Ramos (cell line): ENCODE data around the gene COL5A2.

ENCODE experiments used
- in situ Hi-C: fragments of 300-500 bp; cut with MboI; formaldehyde crosslinking; loops from one replicate; pipeline ENCODE4 v1.14.3; 2022; ENCODE audit warnings: low sequenced_read_pairs; ENCODE audit not compliant: unreplicated experiment

COL5A2 gene

DNA sequence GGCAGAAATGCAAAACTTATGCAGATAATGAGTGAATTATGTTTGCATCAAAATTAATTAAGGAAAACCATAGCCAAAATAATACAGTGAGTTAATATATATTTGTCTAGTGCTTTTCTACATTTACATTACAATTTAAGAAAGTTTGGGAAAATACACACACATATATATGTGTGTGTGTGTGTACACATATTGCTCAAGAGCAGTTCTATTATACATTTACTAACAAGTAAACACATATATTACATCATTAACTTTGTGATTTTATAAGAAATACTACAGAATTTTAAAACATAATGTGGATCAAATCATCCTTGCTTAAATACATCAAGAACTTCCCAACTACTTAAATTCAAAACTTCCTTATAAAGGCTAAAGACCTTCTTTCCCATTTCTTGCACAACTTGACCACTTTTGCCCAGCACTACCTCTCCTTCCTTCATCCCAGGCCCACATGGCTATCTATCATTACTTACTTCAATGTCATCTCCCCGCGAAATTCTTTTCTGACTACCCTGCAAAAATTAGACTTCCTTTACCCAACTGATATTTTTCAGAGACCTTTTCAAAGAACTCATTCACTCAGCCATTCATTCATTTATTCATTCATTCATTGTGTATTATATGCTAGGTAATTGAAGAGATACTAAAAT is 68.4 kb downstream of the COL5A2 start:
- in situ Hi-C loops = no loop called here

DNA sequence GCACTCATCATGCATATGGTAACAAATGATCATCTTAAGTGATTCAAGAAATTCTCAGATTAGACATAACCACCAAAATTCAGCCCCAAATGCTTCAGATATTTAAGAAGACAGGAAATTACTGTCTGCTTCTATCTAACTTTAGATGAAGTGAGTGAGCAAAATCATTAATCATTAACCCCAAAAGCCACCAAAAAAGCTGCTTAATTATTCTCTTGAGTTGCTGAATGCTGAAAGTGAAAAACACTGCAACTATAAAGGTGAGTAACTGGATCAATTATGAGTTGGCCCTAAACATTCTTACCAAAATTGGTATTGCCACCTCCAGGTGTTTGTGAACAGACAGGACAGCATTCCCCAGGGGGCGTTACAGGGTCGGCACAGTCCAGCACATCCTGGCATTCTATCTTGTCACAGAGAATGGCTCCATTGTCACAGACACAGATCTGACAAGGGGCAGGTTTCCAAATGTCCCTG is 69.6 kb downstream of the COL5A2 start:
- in situ Hi-C loops = no loop called here

DNA sequence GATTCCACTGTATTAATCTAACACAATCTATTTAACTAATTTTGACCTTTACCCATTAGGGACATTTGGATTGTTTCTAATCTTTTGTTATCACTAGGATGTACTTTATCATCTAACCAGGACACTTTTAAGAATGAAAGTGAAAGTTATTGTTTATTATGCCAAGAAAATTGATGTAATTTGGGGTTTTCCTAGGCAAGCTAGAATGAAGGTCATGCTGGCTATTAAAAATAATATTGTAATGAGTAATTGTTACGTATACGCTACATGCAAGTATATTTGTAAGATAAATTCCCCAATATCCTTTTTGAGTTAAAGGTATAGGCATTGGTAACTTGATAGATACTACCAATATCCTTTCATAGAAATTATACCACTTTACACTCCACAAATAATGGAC is 74.6 kb downstream of the COL5A2 start:
- in situ Hi-C loops = no loop called here

DNA sequence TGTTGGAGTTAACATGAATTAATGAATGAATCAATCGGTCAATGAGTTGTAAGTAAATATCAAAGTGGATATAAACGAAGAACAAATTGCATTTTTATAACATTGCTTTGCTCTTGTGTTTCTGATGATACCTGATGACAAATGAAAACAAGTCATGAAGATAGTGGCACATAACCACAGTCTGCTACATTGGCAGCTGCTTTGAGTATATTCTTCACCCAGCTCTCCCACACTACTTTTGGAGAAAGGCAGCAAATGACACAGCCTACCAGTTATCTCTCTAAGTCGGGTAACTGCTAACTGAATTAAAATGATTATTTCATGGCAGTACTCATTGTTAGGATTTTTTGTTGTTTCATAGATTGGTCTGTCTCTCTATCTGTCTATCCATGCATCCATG is 76.8 kb downstream of the COL5A2 start:
- in situ Hi-C loops = no loop called here

DNA sequence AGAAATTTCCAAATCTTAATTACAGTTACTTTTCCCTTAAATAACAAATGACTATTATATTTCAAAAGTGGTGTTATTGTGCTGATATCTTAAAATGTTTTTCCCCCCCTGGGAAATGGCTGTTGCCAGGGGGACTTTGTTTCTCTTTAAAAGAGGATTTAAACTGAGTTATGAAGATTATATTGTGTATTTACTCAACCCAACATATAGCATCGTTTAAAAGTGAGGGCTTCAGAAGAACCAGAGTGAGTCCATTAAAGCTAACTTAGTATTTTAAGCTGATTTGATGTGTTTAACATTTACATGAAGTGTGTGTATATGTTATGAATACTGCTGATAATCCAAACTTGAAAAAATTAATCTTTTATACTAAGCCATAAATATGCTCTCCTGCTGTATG is 81.6 kb downstream of the COL5A2 start:
- in situ Hi-C loops = loop anchor here (25.0 kb wide), 1 partner anchor 314 kb away; no protein-coding TSS in a partner anchor

DNA sequence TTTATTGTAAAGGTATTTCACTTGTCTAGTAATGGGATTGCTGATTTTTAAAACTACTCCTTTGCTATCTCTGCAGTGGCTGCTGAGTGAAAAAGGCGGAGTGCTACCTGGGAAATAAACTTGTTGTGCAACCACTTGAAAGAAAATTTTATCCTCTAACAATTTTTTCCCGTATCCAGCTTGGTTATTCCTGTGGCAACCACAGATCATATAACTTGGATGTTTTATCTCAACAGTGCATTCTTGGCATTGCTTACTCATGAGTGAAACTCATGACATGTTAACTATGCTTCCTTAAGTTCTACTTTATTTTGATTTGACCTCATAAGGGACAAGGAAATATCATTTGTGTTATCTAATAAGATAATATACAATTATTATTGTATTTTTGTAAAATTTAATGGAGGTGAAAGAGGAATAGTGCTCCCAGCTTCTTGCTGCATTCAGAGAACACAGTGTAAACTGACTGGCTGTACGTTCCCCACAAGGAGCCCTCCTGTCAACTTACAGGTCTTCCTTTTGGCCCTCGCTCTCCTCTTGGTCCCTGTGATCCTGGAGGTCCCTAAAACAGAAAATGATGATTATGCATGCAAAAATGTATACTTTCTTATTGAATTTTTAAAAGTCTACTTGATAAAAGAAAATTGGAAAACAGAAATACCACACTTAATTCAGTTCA is 82.7 kb downstream of the COL5A2 start:
- in situ Hi-C loops = loop anchor here (25.0 kb wide), 1 partner anchor 315 kb away; no protein-coding TSS in a partner anchor

DNA sequence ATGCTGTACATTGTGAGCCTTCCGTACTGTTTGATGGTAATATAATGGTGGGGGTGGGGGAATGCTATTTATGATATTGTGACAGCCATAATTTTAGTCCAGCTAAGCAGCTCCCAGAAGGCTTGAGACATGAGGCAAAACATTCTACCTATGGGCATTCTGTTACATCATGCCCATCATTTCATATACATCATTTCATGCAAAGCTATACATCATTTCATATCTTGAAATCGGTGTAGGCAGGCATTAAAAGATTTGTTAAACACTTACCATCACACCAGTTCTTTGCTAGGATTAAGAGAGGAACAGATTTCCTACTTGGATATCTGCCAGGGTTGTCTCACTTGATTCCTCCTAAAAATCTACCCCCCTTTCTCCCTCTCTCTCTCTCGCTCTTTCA is 84.5 kb downstream of the COL5A2 start:
- in situ Hi-C loops = loop anchor here (25.0 kb wide), 1 partner anchor 317 kb away; no protein-coding TSS in a partner anchor

DNA sequence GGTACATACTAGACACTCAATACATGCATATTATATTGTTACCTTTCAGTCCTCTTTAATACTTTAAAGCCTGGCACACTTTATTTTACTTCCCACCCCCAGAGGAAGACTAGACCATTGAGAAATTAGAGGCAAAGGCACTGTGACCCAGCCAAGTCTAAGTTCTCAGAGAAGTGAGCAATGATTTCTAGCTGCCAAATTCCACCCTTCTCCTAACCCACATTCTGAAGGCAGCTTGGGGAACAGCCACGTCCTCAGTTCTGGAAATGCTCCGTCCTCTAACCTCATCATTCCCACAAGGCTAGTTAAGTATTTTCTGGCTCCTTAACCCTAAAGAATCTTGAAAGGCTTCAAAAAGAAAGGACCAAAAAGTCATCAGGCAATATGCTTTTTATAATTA is 86.6 kb downstream of the COL5A2 start:
- in situ Hi-C loops = loop anchor here (25.0 kb wide), 1 partner anchor 319 kb away; no protein-coding TSS in a partner anchor

DNA sequence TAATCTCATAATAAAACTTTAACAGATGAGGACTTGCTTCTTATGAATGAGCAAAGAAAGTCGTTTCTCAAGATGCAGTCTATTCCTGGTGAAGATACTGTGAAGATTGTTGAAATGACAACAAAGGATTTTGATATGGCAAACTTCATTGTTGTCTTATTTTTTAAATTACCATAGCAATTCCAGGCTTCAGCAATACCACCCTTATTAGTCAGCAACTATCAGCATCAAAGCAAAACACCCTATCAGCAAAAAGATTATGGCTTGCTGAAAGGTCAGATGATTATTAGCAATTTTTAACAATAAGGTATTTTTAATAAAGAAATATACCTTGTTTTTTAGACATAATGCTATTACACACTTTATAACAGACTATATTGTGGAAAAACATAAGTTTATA is 88.3 kb downstream of the COL5A2 start:
- in situ Hi-C loops = loop anchor here (25.0 kb wide), 1 partner anchor 321 kb away; no protein-coding TSS in a partner anchor

DNA sequence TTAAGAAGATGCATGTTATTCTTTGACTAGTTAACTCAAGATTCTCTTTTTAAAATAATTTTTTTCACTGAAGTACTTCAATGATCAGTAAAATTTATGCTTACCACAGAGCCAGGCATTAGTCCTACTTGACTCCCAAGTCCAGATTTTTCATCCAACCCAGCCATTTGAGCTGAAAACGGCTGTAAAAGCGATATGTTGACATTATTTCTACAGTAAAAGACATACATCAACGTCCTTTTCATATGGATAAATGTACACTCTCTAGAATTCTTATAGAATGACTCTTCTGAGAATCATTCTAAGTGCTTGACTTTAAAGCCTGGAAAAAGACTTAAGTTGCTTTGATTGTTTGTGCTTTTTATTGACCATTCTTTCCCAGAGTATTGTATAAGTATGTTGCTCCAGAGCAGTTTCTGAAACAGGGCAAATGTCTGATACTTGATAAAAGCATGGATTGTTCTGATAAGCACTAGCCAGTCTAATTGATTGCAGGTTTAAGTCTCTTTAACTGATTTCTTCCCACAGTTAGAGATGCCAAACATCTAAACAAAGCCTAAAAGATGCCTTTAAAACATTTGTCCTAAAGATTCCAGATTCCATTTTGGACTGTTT is 90.9 kb downstream of the COL5A2 start:
- in situ Hi-C loops = loop anchor here (25.0 kb wide), 1 partner anchor 324 kb away; no protein-coding TSS in a partner anchor

DNA sequence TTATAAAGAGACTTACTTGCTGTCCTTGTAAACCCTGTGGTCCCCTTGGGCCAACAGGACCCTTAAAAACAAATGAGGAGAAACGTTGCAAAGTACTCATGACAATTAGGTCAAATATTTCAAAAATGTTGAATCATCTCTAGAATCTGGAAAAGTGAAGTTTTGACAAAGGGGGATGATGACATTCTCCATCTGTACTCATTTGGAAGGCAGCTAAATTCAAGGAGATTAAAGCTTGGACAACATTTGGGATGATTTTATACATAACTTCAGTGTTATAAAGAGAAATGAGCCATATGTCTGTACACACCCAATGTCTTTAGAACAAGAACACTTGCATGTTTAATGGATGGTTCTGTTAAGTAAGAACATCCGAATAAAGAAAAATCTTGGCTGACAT is 92.9 kb downstream of the COL5A2 start:
- in situ Hi-C loops = loop anchor here (25.0 kb wide), 1 partner anchor 326 kb away; no protein-coding TSS in a partner anchor

DNA sequence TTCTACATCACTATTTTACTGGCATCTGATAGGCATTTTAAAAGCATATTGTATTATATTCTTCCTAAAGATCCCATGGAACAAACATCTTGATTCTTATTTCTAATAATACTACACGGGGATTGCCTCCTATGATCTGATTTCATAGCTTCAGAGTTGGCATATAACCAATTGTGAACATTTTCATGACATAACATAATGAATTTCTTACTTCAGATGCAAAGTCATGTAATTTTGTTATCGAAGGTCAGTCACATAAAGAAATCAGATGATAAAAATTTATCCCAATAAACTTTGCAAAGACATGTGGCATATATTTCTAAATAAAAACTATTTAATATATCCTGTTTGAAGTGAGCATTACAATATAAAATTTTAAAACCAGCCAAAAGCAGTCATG is 93.3 kb downstream of the COL5A2 start:
- in situ Hi-C loops = loop anchor here (25.0 kb wide), 1 partner anchor 326 kb away; no protein-coding TSS in a partner anchor

DNA sequence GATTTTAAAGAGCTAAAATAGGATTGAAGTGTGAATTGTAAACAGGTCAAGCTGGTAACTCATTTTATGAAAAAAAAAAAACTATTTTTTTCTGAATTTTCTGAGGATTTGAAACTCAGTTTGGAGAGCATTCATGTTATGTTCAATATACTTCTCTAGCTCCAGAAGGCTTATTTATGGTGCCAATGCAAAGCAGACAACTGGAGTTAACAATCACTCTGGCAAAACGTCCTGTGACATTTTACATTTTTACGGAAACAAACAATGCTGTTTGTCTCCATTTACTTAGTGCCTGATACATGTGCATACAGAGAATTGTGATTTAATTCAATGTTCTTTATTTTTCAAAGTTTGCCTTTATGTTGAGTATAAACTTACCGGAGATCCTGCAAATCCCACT is 96.0 kb downstream of the COL5A2 start:
- in situ Hi-C loops = loop anchor here (25.0 kb wide), 1 partner anchor 329 kb away; no protein-coding TSS in a partner anchor

DNA sequence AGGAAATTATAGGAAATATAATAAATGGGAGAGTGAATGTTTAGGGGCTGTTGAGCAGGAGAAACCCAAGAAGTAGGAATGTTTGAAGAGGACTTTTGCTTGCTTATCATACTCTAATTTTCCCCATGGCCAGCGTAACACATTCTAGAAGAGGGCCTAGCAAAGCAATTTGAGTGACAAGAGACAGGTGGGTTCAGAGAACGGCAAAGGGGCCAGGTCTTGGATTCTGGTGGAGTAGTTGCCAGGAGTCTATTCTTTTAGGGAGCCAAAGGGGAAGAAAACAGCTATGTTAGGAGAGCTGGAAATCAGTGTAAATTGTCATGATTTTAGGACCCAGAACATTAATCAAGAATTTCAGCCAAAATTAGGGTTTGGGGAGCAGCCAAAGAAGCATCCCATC is 96.5 kb downstream of the COL5A2 start:
- in situ Hi-C loops = loop anchor here (25.0 kb wide), 1 partner anchor 329 kb away; no protein-coding TSS in a partner anchor

DNA sequence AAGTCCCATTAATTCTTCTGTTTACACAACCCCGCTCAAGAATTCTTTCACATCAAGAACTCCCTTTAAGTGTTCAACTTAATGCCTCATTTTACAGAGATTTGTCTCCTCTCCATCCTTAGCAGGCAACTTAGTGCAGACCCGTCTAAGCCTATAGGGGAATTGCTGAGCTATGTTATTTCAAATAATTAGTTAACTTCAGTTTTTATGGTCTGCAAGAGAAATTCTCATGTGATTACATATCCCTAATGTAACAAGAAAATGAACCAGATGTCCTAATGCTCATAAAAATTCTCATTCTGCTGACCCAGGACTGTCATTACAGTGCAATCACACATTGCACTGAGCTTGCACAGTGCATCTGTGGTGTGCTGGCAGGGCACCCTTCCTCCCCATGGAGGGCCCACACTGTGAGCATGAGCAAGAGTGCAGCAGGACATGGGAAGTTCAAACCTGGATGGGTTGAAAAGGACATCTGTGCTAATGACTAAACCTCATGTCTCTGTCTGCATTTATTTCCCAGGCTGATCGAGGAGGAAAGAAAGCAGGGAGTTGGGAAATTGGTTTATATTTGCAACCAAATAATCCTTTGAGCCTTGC is 97.1 kb downstream of the COL5A2 start:
- in situ Hi-C loops = loop anchor here (25.0 kb wide), 1 partner anchor 330 kb away; no protein-coding TSS in a partner anchor

DNA sequence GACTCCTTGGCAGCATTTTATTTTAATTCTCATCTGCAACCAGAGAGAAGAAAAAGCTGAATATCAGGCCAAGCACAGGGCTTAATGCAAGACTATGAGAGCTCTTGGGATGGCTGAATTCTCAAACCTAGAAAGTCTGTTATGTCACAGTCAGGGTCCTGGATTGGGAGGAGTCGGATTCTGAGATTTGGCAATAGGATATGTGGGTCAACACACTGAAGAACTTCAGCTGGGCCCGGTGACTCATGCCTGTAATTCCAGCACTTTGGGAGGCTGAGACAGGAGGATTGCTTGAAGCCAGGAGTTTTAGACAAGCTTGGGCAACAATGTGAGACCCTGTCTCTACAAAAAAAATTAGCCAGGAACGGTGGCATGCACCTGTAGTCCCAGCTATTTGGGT is 103.0 kb downstream of the COL5A2 start:
- in situ Hi-C loops = loop anchor here (25.0 kb wide), 1 partner anchor 336 kb away; no protein-coding TSS in a partner anchor

DNA sequence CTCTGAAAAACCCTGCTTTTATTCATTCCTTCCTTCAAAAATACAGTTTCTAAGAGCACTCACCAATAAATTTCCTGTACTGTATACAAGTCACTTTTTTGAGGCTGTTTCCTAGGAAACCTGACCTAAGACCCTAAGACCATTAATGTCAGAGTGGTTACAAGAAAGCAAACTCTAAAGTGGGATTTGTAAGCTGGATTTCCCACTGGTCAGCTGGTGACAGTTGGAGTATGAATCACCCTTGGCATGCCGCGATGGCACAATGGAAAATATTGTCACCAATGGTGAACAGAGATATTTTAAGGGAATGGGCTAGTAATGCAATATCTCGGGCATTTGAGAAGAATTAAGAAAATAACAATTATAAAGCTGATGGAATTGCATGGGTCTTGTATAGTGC is 103.4 kb downstream of the COL5A2 start:
- in situ Hi-C loops = loop anchor here (25.0 kb wide), 1 partner anchor 336 kb away; no protein-coding TSS in a partner anchor

DNA sequence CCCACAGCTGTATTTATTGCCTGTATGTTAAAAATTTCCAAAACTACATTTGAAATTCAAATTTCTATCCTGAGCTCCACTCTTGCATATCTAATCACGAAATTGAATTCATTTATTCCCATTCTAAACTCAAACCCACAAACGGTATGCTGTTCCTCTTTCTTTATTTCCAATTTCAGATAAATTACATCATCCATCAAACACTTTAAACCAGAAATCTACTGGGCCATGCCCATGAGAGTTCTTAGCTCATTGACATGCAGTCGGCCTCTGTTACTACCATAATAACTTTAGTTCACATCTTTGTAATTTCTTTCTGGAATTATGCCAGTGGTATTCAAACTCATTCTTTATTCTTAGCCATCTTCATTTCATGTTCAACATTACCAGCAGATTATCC is 105.1 kb downstream of the COL5A2 start:
- in situ Hi-C loops = no loop called here

DNA sequence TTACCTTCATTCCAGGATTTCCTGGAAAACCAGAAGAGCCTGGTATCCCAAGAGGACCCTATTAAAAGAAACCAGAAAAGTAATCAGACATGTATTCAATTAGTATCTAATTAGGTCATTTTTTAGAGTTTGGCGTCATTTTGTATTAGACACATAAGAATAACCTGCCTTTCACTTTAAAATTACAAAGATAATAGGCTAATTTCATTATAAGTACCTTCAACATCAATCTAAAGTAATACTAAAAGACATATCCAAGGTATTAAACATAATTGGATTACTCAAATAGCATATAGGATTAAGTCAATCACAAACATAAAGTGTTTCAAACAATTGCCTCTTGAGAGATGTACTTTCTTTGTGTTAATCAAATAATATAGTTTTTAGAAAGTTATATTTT is 107.5 kb downstream of the COL5A2 start:
- in situ Hi-C loops = no loop called here
